HFFc6 (cell line): ENCODE results near the gene ZNF605. TPM values are rescaled to one million over a fixed set of nuclear protein-coding genes. Genes with fewer than 3 reads are reported as not detected.

Experiments
- DNase-seq: peaks from one replicate; pipeline ENCODE4 v3.0.0-alpha.2; 2018
- H3K27ac Mint-ChIP-seq: 2 replicates; pipeline ENCODE4 v1.8.0; 2020; ENCODE audit warnings: mild to moderate bottlenecking, mixed read lengths
- H3K27me3 Mint-ChIP-seq: 2 replicates; pipeline ENCODE4 v1.8.0; 2021; ENCODE audit warnings: mild to moderate bottlenecking, moderate library complexity, mixed read lengths; ENCODE audit not compliant: insufficient read depth
- H3K36me3 Mint-ChIP-seq: 2 replicates; pipeline ENCODE4 v1.8.0; 2021; ENCODE audit warnings: low read depth, mixed read lengths
- H3K4me1 Mint-ChIP-seq: 2 replicates; pipeline ENCODE4 v1.8.0; 2020; ENCODE audit warnings: low read depth, mixed read lengths
- H3K4me3 Mint-ChIP-seq: 2 replicates; pipeline ENCODE4 v1.8.0; 2020; ENCODE audit warnings: mild to moderate bottlenecking, moderate library complexity, mixed read lengths
- H3K9me3 Mint-ChIP-seq: 2 replicates; pipeline ENCODE4 v1.8.0; 2020; ENCODE audit warnings: mild to moderate bottlenecking, mixed read lengths
- CTCF ChIP-seq: fragments of 200-600 bp; sonication (generic); IDR thresholded peaks from 2 replicates; pipeline ENCODE4 v1.5.0; 2021; ENCODE audit warnings: antibody characterized with exemption, mild to moderate bottlenecking
- total RNA-seq, 6 experiments: library from RNA; stranded (reverse); fragmentation: NEBNext Ultra II Directional; extraction: Animal tissue kit (Norgen Biotek cat#: 25700); gene quantifications; 2 replicates in 1 of 6; 3 replicates in 5 of 6; pipeline ENCODE4 v1.2.3, GENCODE V29; 2021

The ZNF605 gene
- total RNA-seq, 6 experiments from 2014 or later = 6.2 to 11.8 (median 7.6) TPM

- Mint-ChIP-seq H3K27me3 (peaks cover 3% of the 10 kb centered on the region; the same call in 1 of the 2 replicates), H3K9me3 (0 out of 2 replicates have a peak, but pooled peaks cover 4% of the 10 kb centered on the region), H3K36me3 (peaks cover 49% of the 10 kb centered on the region), H3K4me1 (no peaks in the 10 kb centered on the region), H3K27ac (no peak overlapping the region), H3K4me3 (no peak overlapping the region)
- no peak for DNase-seq
- TF ChIP-seq CTCF = no peak
These were observed 83.8 kb downstream of the ZNF605 start for GRCh38 chr12:132872073-132872855.

GRCh38 chr12:132869551-132869950 is 86.6 kb downstream of the ZNF605 start:
- H3K27me3 Mint-ChIP-seq = peaks cover 5% of the 10 kb centered on the region
- peaks cover 52% of the 10 kb centered on the region for H3K36me3 Mint-ChIP-seq
- TF ChIP-seq CTCF = no peak
- no peak overlapping the region for H3K27ac Mint-ChIP-seq
- peaks cover 17% of the 10 kb centered on the region for H3K9me3 Mint-ChIP-seq
- DNase-seq = no peak
- peaks cover 4% of the 10 kb centered on the region for H3K4me1 Mint-ChIP-seq
- no peak overlapping the region for H3K4me3 Mint-ChIP-seq

Other genes starting within 250 kb of the ZNF605 start
- gene PGAM5, start 245.5 kb downstream of the ZNF605 start, total RNA-seq = 10 to 100 TPM; 33.5 to 46.0 (median 39.2) TPM
- 10 to 100 TPM; 43.7 to 54.6 (median 47.2) TPM for gene ANKLE2, start 194.5 kb downstream of the ZNF605 start, total RNA-seq
- gene GOLGA3, start 127.4 kb downstream of the ZNF605 start, total RNA-seq = 100 to 1,000 TPM; 108 to 121 (median 115) TPM
- 10 to 100 TPM; 23.1 to 30.0 (median 26.2) TPM for gene CHFR, start 68.7 kb downstream of the ZNF605 start, total RNA-seq
- 1 to 10 TPM; 5.9 to 6.6 (median 6.1) TPM for gene ZNF26, start 30.1 kb upstream of the ZNF605 start, total RNA-seq
- 10 to 100 TPM in 4 of 6 experiments, 1 to 10 TPM in 2; 9.2 to 13.0 (median 11.3) TPM for gene ZNF84, start 81.2 kb upstream of the ZNF605 start, total RNA-seq
- 1 to 10 TPM; 7.7 to 9.5 (median 7.9) TPM for gene ZNF140, start 124.6 kb upstream of the ZNF605 start, total RNA-seq
- under 1 TPM; 0.59 to 0.70 (median 0.62) TPM for gene ZNF891, start 174.0 kb upstream of the ZNF605 start, total RNA-seq
- 1 to 10 TPM; 3.6 to 4.8 (median 4.1) TPM for gene ZNF10, start 174.3 kb upstream of the ZNF605 start, total RNA-seq
- 10 to 100 TPM; 13.5 to 15.7 (median 14.0) TPM for gene ZNF268, start 225.2 kb upstream of the ZNF605 start, total RNA-seq